Retinal pigment epithelial cell (primary cell): ENCODE results near the gene TOP2A.

Experiments
- DNase-seq: peaks from one replicate; pipeline ENCODE4 v3.0.0-alpha.2; 2010; ENCODE audit warnings: low read depth
- H3K4me3 ChIP-seq: 2 replicates; pipeline ENCODE4 v1.5.1; 2011; ENCODE audit warnings: mild to moderate bottlenecking, low read length, control low read depth, moderate library complexity
- TF ChIP-seq, protein P1 (sequence below): conservative IDR thresholded peaks from 2 replicates; pipeline ENCODE4 v1.5.1; 2011; ENCODE audit warnings: low read depth, low read length, control low read depth, inconsistent platforms

TOP2A gene

DNA sequence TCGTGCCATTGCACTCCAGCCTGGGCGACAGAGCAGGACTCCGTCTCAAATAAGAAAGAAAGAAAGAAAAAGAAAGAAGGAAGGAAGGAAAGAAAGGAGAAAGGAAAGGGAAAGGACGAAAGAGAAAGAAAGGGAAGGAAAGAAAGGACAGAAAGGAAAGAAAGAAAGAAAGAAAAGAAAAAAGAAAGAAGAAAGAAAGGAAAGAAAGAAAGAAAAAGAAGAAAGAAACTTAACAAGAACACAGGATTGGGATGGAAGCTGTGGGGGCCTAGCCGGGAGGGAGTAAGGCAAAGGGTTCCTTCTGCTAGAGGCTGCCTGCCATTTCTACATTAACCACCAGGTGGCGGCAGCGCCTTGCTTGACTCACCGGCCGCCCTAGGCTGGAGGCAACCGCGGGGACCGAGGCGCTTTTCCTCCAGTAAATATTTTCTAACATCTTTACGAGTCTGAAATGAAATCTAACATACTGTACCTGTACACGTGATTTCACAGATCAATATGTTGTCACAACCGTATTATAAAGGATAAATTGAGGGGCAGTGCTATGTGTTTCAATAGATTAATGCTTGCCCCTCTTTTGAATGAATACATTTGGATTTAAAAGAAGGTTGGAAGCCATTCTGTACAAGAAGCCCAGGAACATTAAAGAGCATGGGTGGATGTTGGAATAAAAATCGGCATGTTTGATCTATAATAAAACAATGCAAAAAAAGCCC, 59.2 kb downstream of the TOP2A start:
- H3K4me3 ChIP-seq: no peak overlapping the region
- DNase-seq: no peak
- TF ChIP-seq, protein P1, sequence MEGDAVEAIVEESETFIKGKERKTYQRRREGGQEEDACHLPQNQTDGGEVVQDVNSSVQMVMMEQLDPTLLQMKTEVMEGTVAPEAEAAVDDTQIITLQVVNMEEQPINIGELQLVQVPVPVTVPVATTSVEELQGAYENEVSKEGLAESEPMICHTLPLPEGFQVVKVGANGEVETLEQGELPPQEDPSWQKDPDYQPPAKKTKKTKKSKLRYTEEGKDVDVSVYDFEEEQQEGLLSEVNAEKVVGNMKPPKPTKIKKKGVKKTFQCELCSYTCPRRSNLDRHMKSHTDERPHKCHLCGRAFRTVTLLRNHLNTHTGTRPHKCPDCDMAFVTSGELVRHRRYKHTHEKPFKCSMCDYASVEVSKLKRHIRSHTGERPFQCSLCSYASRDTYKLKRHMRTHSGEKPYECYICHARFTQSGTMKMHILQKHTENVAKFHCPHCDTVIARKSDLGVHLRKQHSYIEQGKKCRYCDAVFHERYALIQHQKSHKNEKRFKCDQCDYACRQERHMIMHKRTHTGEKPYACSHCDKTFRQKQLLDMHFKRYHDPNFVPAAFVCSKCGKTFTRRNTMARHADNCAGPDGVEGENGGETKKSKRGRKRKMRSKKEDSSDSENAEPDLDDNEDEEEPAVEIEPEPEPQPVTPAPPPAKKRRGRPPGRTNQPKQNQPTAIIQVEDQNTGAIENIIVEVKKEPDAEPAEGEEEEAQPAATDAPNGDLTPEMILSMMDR: peak; percentile 95

DNA sequence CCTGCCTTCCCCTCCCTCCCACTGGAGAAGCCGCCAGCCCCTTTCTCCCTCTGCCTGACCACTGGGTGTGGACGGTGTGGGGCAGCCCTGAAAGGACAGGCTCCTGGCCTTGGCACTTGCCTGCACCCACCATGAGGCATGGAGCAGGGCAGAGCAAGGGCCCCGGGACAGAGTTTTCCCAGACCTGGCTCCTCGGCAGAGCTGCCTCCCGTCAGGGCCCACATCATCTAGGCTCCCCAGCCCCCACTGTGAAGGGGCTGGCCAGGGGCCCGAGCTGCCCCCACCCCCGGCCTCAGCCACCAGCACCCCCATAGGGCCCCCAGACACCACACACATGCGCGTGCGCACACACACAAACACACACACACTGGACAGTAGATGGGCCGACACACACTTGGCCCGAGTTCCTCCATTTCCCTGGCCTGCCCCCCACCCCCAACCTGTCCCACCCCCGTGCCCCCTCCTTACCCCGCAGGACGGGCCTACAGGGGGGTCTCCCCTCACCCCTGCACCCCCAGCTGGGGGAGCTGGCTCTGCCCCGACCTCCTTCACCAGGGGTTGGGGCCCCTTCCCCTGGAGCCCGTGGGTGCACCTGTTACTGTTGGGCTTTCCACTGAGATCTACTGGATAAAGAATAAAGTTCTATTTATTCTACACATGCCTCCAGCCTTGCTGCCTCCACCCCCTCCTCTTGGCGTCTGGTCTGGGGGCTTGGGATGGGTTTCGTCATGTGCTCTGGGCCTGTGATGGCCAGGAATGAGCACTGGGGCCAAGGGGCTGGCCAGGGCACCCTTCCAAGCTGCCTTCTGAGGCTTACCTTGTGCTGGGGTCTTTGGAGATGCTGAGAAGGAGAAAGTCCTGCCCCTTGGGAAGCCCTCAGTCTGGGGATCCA, 60.5 kb downstream of the TOP2A start:
- H3K4me3 ChIP-seq: no peak overlapping the region
- DNase-seq: no peak
- TF ChIP-seq, protein P1: no peak

DNA sequence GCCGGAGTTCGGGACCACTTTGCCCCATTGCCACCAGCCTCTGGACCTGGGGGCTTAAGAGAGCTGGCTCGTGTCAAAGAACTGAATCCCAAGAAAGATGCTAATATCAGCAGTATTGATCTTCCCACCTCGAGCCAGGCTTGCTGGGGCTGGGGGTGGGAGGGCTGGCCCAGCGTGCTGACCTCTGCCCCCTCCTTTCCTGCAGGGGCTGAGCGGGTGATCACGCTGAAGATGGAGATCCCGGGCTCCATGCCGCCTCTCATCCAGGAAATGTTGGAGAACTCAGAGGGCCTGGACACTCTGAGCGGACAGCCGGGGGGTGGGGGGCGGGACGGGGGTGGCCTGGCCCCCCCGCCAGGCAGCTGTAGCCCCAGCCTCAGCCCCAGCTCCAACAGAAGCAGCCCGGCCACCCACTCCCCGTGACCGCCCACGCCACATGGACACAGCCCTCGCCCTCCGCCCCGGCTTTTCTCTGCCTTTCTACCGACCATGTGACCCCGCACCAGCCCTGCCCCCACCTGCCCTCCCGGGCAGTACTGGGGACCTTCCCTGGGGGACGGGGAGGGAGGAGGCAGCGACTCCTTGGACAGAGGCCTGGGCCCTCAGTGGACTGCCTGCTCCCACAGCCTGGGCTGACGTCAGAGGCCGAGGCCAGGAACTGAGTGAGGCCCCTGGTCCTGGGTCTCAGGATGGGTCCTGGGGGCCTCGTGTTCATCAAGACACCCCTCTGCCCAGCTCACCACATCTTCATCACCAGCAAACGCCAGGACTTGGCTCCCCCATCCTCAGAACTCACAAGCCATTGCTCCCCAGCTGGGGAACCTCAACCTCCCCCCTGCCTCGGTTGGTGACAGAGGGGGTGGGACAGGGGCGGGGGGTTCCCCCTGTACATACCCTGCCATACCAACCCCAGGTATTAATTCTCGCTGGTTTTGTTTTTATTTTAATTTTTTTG, 61.6 kb downstream of the TOP2A start:
- DNase-seq: no peak
- no peak overlapping the region for H3K4me3 ChIP-seq
- TF ChIP-seq, protein P1: no peak

DNA sequence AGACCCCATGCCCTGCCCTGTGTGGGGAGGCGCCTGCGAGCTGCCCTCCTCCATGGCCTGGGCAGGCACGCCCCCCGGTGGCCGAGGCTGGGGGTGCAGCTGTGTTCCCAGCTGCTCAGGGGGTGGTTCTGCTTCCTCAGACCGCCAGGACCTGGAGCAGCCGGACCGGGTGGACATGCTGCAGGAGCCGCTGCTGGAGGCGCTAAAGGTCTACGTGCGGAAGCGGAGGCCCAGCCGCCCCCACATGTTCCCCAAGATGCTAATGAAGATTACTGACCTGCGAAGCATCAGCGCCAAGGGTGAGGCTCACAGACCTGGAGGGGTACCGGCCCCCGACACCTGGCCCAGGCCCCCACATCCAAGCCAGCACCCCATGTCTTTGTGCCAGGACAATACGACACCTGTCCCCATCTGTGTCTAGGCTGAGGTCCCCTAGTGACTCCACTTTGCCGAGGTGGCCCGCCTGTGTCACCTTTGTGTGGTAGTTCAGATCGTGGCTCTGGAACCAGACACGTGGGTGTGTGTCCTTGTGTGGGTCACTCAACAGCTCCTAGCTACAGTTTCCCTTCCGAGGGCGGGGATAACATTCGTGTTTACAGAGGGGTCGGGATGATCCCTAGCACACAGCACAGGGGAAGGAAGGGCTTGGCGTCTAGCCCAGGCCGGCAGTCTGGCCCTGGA, 62.4 kb downstream of the TOP2A start:
- no peak for DNase-seq
- H3K4me3 ChIP-seq: no peak overlapping the region
- TF ChIP-seq, protein P1: peak; percentile 83

DNA sequence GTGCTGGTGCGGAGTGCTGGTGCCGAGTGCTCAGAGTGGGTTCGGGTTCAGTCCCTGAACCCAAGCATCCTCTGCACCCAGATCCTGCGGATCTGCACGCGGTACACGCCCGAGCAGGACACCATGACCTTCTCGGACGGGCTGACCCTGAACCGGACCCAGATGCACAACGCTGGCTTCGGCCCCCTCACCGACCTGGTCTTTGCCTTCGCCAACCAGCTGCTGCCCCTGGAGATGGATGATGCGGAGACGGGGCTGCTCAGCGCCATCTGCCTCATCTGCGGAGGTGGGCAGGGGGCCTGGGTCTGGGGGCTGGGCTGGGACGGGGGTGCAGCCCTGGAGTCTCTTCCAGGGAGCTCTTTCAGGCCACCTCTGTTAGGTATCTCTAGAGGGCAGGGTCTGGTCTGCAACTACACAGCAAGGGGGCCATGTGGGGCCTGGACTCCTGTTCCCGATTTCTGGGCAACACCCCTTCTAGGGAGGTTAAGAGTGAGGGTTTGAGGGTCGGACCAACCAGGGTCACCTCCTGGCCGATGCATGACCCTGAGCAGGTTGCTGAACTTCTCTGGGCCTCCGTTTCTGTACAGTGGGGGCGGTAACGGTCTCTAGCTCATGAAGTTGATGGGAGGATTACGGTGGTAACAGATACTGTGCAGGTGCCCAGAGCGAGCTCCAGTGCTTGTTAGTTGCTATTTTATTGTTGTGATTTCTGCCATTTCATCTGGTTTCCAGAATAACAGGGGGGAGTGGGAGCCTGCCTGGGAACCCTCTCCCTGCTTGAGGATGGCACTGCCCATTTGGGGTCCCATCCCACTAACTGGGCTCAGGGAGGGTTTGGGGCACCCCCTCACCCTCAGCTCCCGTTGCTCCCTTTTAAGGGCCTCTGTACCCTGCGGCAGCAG, 63.2 kb downstream of the TOP2A start:
- TF ChIP-seq, protein P1: no peak
- no peak for DNase-seq
- no peak overlapping the region for H3K4me3 ChIP-seq
